WTC11 (cell line): ENCODE results near the gene KAZN. TPM values are rescaled to one million over a fixed set of nuclear protein-coding genes. Genes with fewer than 3 reads are reported as not detected.

Experiments
- ATAC-seq: fragments of 200-7000 bp; cut with Tn5 transposase; 2 replicates; pipeline ENCODE4 v1.10.0; 2021; ENCODE audit warnings: mild to moderate bottlenecking, moderate library complexity
- CTCF ChIA-PET: fragments of 300-600 bp; sonication (Branson Sonifier 250); formaldehyde crosslinking; loops from one replicate; lab custom pipeline; 2021; ENCODE audit warnings: antibody characterized with exemption; lab: Charles Lee
- POLR2A ChIA-PET: fragments of 350-600 bp; sonication (Branson Sonifier 250); formaldehyde crosslinking; loops from one replicate; lab custom pipeline; 2021; ENCODE audit warnings: antibody characterized with exemption; lab: Charles Lee
- DNase-seq: peaks from one replicate; pipeline ENCODE4 v3.0.0; 2021; ENCODE audit warnings: low spot score
- H3K27ac Mint-ChIP-seq: 2 replicates; pipeline ENCODE4 v1.8.0; 2021; ENCODE audit warnings: mixed read lengths
- H3K27me3 Mint-ChIP-seq: 2 replicates; pipeline ENCODE4 v1.8.0; 2021; ENCODE audit warnings: low read depth, mild to moderate bottlenecking, moderate library complexity, mixed read lengths
- H3K36me3 Mint-ChIP-seq: 2 replicates; pipeline ENCODE4 v1.8.0; 2021; ENCODE audit warnings: mixed read lengths
- H3K4me1 Mint-ChIP-seq: 2 replicates; pipeline ENCODE4 v1.8.0; 2022; ENCODE audit warnings: mixed read lengths
- H3K4me3 Mint-ChIP-seq: 2 replicates; pipeline ENCODE4 v1.8.0; 2021; ENCODE audit warnings: mild to moderate bottlenecking, moderate library complexity, mixed read lengths
- H3K9me3 Mint-ChIP-seq: 2 replicates; pipeline ENCODE4 v1.8.0; 2021; ENCODE audit warnings: mixed read lengths
- AFF4 ChIP-seq: sonication (generic); formaldehyde crosslinking; IDR thresholded peaks from 2 replicates; pipeline ENCODE4 v1.8.1; 2023; ENCODE audit warnings: mild to moderate bottlenecking, missing genetic modification reagents, borderline replicate concordance
- ATF3 ChIP-seq: sonication (generic); formaldehyde crosslinking; conservative IDR thresholded peaks from 2 replicates; pipeline ENCODE4 v1.8.1; 2022; ENCODE audit warnings: mild to moderate bottlenecking, missing genetic modification reagents
- CREB1 ChIP-seq: sonication (generic); formaldehyde crosslinking; IDR thresholded peaks from 2 replicates; pipeline ENCODE4 v1.8.0; 2023; ENCODE audit warnings: mild to moderate bottlenecking, missing genetic modification reagents
- E2F4 ChIP-seq: sonication (generic); formaldehyde crosslinking; IDR thresholded peaks from 2 replicates; pipeline ENCODE4 v1.8.1; 2022; ENCODE audit warnings: low read depth, mild to moderate bottlenecking, moderate library complexity, missing genetic modification reagents, borderline replicate concordance
- FOXJ3 ChIP-seq: sonication (generic); formaldehyde crosslinking; IDR thresholded peaks from 2 replicates; pipeline ENCODE4 v1.9.0; 2021; ENCODE audit warnings: missing genetic modification reagents, mild to moderate bottlenecking, borderline replicate concordance
- FOXP1 ChIP-seq: sonication (generic); formaldehyde crosslinking; IDR thresholded peaks from 2 replicates; pipeline ENCODE4 v1.8.0; 2022; ENCODE audit warnings: missing genetic modification reagents, mild to moderate bottlenecking, moderate library complexity, borderline replicate concordance
- MLX ChIP-seq: sonication (generic); formaldehyde crosslinking; IDR thresholded peaks from 2 replicates; pipeline ENCODE4 v1.8.1; 2023; ENCODE audit warnings: mild to moderate bottlenecking, missing genetic modification reagents, moderate library complexity
- RELA ChIP-seq: sonication (generic); formaldehyde crosslinking; IDR thresholded peaks from 2 replicates; pipeline ENCODE4 v1.8.1; 2022; ENCODE audit warnings: missing genetic modification reagents, mild to moderate bottlenecking, borderline replicate concordance
- TCF7 ChIP-seq: sonication (generic); formaldehyde crosslinking; IDR thresholded peaks from 2 replicates; pipeline ENCODE4 v1.8.0; 2022; ENCODE audit warnings: mild to moderate bottlenecking, low read depth, missing genetic modification reagents, moderate library complexity
- TEAD4 ChIP-seq: sonication (generic); formaldehyde crosslinking; IDR thresholded peaks from 2 replicates; pipeline ENCODE4 v1.8.0; 2022; ENCODE audit warnings: mild to moderate bottlenecking, missing genetic modification reagents
- TP53 ChIP-seq: sonication (generic); formaldehyde crosslinking; IDR thresholded peaks from 2 replicates; pipeline ENCODE4 v1.8.1; 2023; ENCODE audit warnings: mild to moderate bottlenecking, missing genetic modification reagents
- ZBTB21 ChIP-seq: sonication (generic); formaldehyde crosslinking; IDR thresholded peaks from 2 replicates; pipeline ENCODE4 v1.8.1; 2023; ENCODE audit warnings: mild to moderate bottlenecking, missing genetic modification reagents, borderline replicate concordance
- ZNF138 ChIP-seq: sonication (generic); formaldehyde crosslinking; conservative IDR thresholded peaks from 2 replicates; pipeline ENCODE4 v1.8.1; 2022; ENCODE audit warnings: mild to moderate bottlenecking, moderate library complexity, missing genetic modification reagents
- ZNF416 ChIP-seq: fragments of 250-450 bp; sonication (Bioruptor Pico); IDR thresholded peaks from 2 replicates; pipeline ENCODE4 v1.9.0; 2021; ENCODE audit warnings: mild to moderate bottlenecking, inconsistent platforms
- total RNA-seq: library from RNA; stranded (reverse); gene quantifications from 3 replicates; pipeline ENCODE4 v1.2.3, GENCODE V29; 2021
- TF ChIP-seq, protein P1 (sequence below): sonication (generic); formaldehyde crosslinking; IDR thresholded peaks from 2 replicates; pipeline ENCODE4 v1.8.0; 2023; ENCODE audit warnings: missing genetic modification reagents, mild to moderate bottlenecking, borderline replicate concordance
- TF ChIP-seq, protein P2 (sequence below): sonication (generic); formaldehyde crosslinking; conservative IDR thresholded peaks from 2 replicates; pipeline ENCODE4 v1.8.1; 2023; ENCODE audit warnings: mild to moderate bottlenecking, low read depth, missing genetic modification reagents, moderate library complexity
- TF ChIP-seq, protein P3 (sequence below): fragments of 250-450 bp; sonication (Bioruptor Pico); IDR thresholded peaks from 2 replicates; pipeline ENCODE4 v1.9.0; 2021; ENCODE audit warnings: mild to moderate bottlenecking
- TF ChIP-seq, protein P4 (sequence below): sonication (generic); formaldehyde crosslinking; IDR thresholded peaks from 2 replicates; pipeline ENCODE4 v1.8.0; 2022; ENCODE audit warnings: missing genetic modification reagents

Gene KAZN
- total RNA-seq, 1 experiment from 2014 or later: 19.9 TPM

GRCh38 chr1:14602136-14602535, 3.7 kb downstream of the KAZN start:
- DNase-seq: no peak
- no peaks in the 10 kb centered on the region for H3K9me3 Mint-ChIP-seq
- ATAC-seq: no peak
- no peak overlapping the region for H3K27ac Mint-ChIP-seq
- H3K36me3 Mint-ChIP-seq: no peaks in the 10 kb centered on the region
- H3K4me1 Mint-ChIP-seq: peaks cover 60% of the 10 kb centered on the region
- ChIA-PET CTCF (no interaction called here), POLR2A (interaction anchor here (1.1 kb wide), 1 partner anchor 41 kb away, joined by 3 read pairs; no protein-coding TSS in a partner anchor)
- peaks cover 29% of the 10 kb centered on the region for H3K27me3 Mint-ChIP-seq
- peak overlapping the region; percentile 78 for H3K4me3 Mint-ChIP-seq
- TF ChIP-seq RELA (CRISPR knock-in tag): no peak
- TF ChIP-seq, protein P1, sequence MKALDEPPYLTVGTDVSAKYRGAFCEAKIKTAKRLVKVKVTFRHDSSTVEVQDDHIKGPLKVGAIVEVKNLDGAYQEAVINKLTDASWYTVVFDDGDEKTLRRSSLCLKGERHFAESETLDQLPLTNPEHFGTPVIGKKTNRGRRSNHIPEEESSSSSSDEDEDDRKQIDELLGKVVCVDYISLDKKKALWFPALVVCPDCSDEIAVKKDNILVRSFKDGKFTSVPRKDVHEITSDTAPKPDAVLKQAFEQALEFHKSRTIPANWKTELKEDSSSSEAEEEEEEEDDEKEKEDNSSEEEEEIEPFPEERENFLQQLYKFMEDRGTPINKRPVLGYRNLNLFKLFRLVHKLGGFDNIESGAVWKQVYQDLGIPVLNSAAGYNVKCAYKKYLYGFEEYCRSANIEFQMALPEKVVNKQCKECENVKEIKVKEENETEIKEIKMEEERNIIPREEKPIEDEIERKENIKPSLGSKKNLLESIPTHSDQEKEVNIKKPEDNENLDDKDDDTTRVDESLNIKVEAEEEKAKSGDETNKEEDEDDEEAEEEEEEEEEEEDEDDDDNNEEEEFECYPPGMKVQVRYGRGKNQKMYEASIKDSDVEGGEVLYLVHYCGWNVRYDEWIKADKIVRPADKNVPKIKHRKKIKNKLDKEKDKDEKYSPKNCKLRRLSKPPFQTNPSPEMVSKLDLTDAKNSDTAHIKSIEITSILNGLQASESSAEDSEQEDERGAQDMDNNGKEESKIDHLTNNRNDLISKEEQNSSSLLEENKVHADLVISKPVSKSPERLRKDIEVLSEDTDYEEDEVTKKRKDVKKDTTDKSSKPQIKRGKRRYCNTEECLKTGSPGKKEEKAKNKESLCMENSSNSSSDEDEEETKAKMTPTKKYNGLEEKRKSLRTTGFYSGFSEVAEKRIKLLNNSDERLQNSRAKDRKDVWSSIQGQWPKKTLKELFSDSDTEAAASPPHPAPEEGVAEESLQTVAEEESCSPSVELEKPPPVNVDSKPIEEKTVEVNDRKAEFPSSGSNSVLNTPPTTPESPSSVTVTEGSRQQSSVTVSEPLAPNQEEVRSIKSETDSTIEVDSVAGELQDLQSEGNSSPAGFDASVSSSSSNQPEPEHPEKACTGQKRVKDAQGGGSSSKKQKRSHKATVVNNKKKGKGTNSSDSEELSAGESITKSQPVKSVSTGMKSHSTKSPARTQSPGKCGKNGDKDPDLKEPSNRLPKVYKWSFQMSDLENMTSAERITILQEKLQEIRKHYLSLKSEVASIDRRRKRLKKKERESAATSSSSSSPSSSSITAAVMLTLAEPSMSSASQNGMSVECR (CRISPR knock-in tag): no peak
- TF ChIP-seq ATF3 (CRISPR knock-in tag): no peak
- no peak for TF ChIP-seq CREB1 (CRISPR knock-in tag)
- TF ChIP-seq, protein P2, sequence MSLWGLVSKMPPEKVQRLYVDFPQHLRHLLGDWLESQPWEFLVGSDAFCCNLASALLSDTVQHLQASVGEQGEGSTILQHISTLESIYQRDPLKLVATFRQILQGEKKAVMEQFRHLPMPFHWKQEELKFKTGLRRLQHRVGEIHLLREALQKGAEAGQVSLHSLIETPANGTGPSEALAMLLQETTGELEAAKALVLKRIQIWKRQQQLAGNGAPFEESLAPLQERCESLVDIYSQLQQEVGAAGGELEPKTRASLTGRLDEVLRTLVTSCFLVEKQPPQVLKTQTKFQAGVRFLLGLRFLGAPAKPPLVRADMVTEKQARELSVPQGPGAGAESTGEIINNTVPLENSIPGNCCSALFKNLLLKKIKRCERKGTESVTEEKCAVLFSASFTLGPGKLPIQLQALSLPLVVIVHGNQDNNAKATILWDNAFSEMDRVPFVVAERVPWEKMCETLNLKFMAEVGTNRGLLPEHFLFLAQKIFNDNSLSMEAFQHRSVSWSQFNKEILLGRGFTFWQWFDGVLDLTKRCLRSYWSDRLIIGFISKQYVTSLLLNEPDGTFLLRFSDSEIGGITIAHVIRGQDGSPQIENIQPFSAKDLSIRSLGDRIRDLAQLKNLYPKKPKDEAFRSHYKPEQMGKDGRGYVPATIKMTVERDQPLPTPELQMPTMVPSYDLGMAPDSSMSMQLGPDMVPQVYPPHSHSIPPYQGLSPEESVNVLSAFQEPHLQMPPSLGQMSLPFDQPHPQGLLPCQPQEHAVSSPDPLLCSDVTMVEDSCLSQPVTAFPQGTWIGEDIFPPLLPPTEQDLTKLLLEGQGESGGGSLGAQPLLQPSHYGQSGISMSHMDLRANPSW: no peak
- TF ChIP-seq ZNF138 (CRISPR knock-in tag): no peak
- TF ChIP-seq TCF7 (CRISPR knock-in tag): no peak
- no peak for TF ChIP-seq ZBTB21 (CRISPR knock-in tag)
- no peak for TF ChIP-seq FOXJ3
- no peak for TF ChIP-seq ZNF416 (CRISPR knock-in tag)
- TF ChIP-seq TP53 (CRISPR knock-in tag): no peak
- TF ChIP-seq E2F4 (CRISPR knock-in tag): no peak
- no peak for TF ChIP-seq TEAD4 (CRISPR knock-in tag)
- no peak for TF ChIP-seq AFF4
- TF ChIP-seq, protein P3, sequence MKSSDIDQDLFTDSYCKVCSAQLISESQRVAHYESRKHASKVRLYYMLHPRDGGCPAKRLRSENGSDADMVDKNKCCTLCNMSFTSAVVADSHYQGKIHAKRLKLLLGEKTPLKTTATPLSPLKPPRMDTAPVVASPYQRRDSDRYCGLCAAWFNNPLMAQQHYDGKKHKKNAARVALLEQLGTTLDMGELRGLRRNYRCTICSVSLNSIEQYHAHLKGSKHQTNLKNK: no peak
- TF ChIP-seq, protein P4, sequence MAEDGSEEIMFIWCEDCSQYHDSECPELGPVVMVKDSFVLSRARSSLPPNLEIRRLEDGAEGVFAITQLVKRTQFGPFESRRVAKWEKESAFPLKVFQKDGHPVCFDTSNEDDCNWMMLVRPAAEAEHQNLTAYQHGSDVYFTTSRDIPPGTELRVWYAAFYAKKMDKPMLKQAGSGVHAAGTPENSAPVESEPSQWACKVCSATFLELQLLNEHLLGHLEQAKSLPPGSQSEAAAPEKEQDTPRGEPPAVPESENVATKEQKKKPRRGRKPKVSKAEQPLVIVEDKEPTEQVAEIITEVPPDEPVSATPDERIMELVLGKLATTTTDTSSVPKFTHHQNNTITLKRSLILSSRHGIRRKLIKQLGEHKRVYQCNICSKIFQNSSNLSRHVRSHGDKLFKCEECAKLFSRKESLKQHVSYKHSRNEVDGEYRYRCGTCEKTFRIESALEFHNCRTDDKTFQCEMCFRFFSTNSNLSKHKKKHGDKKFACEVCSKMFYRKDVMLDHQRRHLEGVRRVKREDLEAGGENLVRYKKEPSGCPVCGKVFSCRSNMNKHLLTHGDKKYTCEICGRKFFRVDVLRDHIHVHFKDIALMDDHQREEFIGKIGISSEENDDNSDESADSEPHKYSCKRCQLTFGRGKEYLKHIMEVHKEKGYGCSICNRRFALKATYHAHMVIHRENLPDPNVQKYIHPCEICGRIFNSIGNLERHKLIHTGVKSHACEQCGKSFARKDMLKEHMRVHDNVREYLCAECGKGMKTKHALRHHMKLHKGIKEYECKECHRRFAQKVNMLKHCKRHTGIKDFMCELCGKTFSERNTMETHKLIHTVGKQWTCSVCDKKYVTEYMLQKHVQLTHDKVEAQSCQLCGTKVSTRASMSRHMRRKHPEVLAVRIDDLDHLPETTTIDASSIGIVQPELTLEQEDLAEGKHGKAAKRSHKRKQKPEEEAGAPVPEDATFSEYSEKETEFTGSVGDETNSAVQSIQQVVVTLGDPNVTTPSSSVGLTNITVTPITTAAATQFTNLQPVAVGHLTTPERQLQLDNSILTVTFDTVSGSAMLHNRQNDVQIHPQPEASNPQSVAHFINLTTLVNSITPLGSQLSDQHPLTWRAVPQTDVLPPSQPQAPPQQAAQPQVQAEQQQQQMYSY: no peak
- TF ChIP-seq FOXP1 (CRISPR knock-in tag): no peak
- TF ChIP-seq MLX: no peak
